SK-N-SH treated with all-trans-retinoic acid at 6 μM for 48 hours (cell line): ENCODE results near the gene CAVIN2.
A peak's percentile ranks its signal among the peaks of the same experiment; 100 is the strongest.

Source experiments
- ATAC-seq: fragments of 200-7000 bp; cut with Tn5 transposase; 3 replicates; pipeline ENCODE4 v1.9.1; 2020; ENCODE audit warnings: mild to moderate bottlenecking, moderate library complexity
- ARNTL ChIP-seq: fragments of 450-650 bp; formaldehyde crosslinking; IDR thresholded peaks from 2 replicates; pipeline ENCODE4 v1.5.0; 2020; ENCODE audit warnings: low read depth, mild to moderate bottlenecking, moderate library complexity, borderline replicate concordance
- BACH2 ChIP-seq: fragments of 250-450 bp; sonication (Bioruptor Pico); IDR thresholded peaks from 2 replicates; pipeline ENCODE4 v1.9.0; 2021; ENCODE audit warnings: mild to moderate bottlenecking, borderline replicate concordance
- CSDC2 ChIP-seq: fragments of 250-450 bp; sonication (Bioruptor Pico); IDR thresholded peaks from 2 replicates; pipeline ENCODE4 v1.5.0; 2020; ENCODE audit warnings: mild to moderate bottlenecking, moderate library complexity
- ESRRG ChIP-seq: fragments of 250-450 bp; sonication (Bioruptor Pico); IDR thresholded peaks from 2 replicates; pipeline ENCODE4 v1.6.1; 2021; ENCODE audit warnings: mild to moderate bottlenecking
- GLIS3 ChIP-seq: fragments of 250-450 bp; sonication (Bioruptor Pico); IDR thresholded peaks from 2 replicates; pipeline ENCODE4 v1.5.0; 2020; ENCODE audit warnings: mild to moderate bottlenecking, moderate library complexity
- ISL1 ChIP-seq: fragments of 250-450 bp; sonication (Bioruptor Pico); IDR thresholded peaks from 2 replicates; pipeline ENCODE4 v2.1.2; 2022; ENCODE audit warnings: mild to moderate bottlenecking, moderate library complexity
- OSR1 ChIP-seq: fragments of 250-450 bp; sonication (Bioruptor Pico); IDR thresholded peaks from 2 replicates; pipeline ENCODE4 v1.8.0; 2022; ENCODE audit warnings: moderate library complexity, mild to moderate bottlenecking, inconsistent platforms
- PPARA ChIP-seq: fragments of 250-450 bp; sonication (Bioruptor Pico); IDR thresholded peaks from 2 replicates; pipeline ENCODE4 v1.5.0; 2020; ENCODE audit warnings: mild to moderate bottlenecking, borderline replicate concordance
- RARB ChIP-seq: fragments of 250-450 bp; sonication (Bioruptor Pico); IDR thresholded peaks from 2 replicates; pipeline ENCODE4 v1.8.0; 2021; ENCODE audit warnings: mild to moderate bottlenecking, moderate library complexity
- SNAI2 ChIP-seq: fragments of 250-450 bp; sonication (Bioruptor Pico); IDR thresholded peaks from 2 replicates; pipeline ENCODE4 v1.5.0; 2020; ENCODE audit warnings: mild to moderate bottlenecking, moderate library complexity
- TCF4 ChIP-seq: fragments of 250-450 bp; sonication (Bioruptor Pico); IDR thresholded peaks from 2 replicates; pipeline ENCODE4 v1.8.0; 2021; ENCODE audit warnings: mild to moderate bottlenecking, moderate library complexity, borderline replicate concordance
- TOX ChIP-seq: fragments of 250-450 bp; sonication (Bioruptor Pico); IDR thresholded peaks from 2 replicates; pipeline ENCODE4 v1.8.0; 2021; ENCODE audit warnings: mild to moderate bottlenecking, moderate library complexity, borderline replicate concordance
- ZC3H10 ChIP-seq: fragments of 250-450 bp; sonication (Bioruptor Pico); IDR thresholded peaks from 2 replicates; pipeline ENCODE4 v1.5.1; 2021; ENCODE audit warnings: mild to moderate bottlenecking, moderate library complexity
- ZFP3 ChIP-seq: fragments of 250-450 bp; sonication (Bioruptor Pico); IDR thresholded peaks from 2 replicates; pipeline ENCODE4 v1.5.0; 2020; ENCODE audit warnings: mild to moderate bottlenecking, moderate library complexity
- ZFP30 ChIP-seq: fragments of 450-650 bp; formaldehyde crosslinking; IDR thresholded peaks from 2 replicates; pipeline ENCODE4 v1.5.0; 2022; ENCODE audit warnings: mild to moderate bottlenecking, moderate library complexity
- ZNF565 ChIP-seq: fragments of 450-650 bp; formaldehyde crosslinking; conservative IDR thresholded peaks from 2 replicates; pipeline ENCODE4 v1.5.0; 2020; ENCODE audit warnings: low read depth, mild to moderate bottlenecking, moderate library complexity
- ZNF70 ChIP-seq: fragments of 450-650 bp; formaldehyde crosslinking; IDR thresholded peaks from 2 replicates; pipeline ENCODE4 v1.5.0; 2020; ENCODE audit warnings: mild to moderate bottlenecking, moderate library complexity
- ZNF8 ChIP-seq: fragments of 450-650 bp; formaldehyde crosslinking; IDR thresholded peaks from 2 replicates; pipeline ENCODE4 v1.5.0; 2020; ENCODE audit warnings: mild to moderate bottlenecking, moderate library complexity
- TF ChIP-seq, protein P1 (sequence below): fragments of 250-450 bp; sonication (Bioruptor Pico); IDR thresholded peaks from 2 replicates; pipeline ENCODE4 v1.8.0; 2020; ENCODE audit warnings: mild to moderate bottlenecking, moderate library complexity, borderline replicate concordance
- TF ChIP-seq, protein P2 (sequence below): fragments of 250-450 bp; sonication (Bioruptor Pico); IDR thresholded peaks from 2 replicates; pipeline ENCODE4 v1.8.0; 2021; ENCODE audit warnings: low read depth, mild to moderate bottlenecking, moderate library complexity, borderline replicate concordance
- TF ChIP-seq, protein P3 (sequence below): fragments of 250-450 bp; sonication (Bioruptor Pico); IDR thresholded peaks from 2 replicates; pipeline ENCODE4 v1.5.0; 2020; ENCODE audit warnings: mild to moderate bottlenecking, moderate library complexity
- TF ChIP-seq, protein P4 (sequence below): fragments of 250-450 bp; sonication (Bioruptor Pico); IDR thresholded peaks from 2 replicates; pipeline ENCODE4 v1.5.1; 2021; ENCODE audit warnings: mild to moderate bottlenecking, moderate library complexity
- TF ChIP-seq, protein P5 (sequence below): fragments of 250-450 bp; sonication (Bioruptor Pico); IDR thresholded peaks from 2 replicates; pipeline ENCODE4 v1.5.1; 2020; ENCODE audit warnings: low read depth, mild to moderate bottlenecking, moderate library complexity

CAVIN2 gene

DNA sequence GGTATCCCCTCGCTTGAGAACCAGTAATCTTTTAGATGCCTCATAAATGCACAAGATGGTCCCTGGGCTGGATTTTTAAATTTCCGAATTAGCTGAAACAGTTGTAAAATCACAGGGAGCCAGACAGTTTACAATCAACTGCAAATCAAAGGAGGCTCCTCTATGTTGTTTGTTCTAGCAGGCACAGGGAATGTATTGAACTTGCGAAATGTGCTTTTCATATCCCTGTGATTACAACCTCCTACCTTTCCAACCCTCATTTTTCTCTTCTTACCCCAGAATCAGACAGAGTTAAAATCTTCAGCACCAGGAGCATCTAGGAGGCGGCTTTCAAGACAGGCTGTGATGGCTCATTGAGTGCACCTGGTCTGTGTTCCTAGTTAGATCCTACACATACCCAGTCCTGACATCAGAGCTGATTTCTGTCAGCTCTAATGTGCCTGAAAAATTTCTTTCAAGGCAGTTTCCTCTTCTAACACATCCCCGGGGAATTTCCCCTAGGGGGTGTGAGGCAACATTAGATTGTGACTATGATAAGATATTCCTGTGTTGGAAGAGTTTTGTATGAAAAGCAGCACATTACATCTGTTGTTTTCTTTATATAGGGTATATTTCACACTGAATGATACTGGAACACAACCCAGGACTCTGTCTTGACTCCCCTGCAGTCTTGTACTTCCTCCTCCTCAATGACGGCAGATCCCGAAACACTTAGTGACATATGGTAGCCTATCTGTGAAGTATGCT, 17.9 kb upstream of the CAVIN2 start:
- ATAC-seq: peak; percentile 43
- TF ChIP-seq, protein P1, sequence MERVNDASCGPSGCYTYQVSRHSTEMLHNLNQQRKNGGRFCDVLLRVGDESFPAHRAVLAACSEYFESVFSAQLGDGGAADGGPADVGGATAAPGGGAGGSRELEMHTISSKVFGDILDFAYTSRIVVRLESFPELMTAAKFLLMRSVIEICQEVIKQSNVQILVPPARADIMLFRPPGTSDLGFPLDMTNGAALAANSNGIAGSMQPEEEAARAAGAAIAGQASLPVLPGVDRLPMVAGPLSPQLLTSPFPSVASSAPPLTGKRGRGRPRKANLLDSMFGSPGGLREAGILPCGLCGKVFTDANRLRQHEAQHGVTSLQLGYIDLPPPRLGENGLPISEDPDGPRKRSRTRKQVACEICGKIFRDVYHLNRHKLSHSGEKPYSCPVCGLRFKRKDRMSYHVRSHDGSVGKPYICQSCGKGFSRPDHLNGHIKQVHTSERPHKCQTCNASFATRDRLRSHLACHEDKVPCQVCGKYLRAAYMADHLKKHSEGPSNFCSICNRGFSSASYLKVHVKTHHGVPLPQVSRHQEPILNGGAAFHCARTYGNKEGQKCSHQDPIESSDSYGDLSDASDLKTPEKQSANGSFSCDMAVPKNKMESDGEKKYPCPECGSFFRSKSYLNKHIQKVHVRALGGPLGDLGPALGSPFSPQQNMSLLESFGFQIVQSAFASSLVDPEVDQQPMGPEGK (CRISPR knock-in tag): no peak
- TF ChIP-seq, protein P2, sequence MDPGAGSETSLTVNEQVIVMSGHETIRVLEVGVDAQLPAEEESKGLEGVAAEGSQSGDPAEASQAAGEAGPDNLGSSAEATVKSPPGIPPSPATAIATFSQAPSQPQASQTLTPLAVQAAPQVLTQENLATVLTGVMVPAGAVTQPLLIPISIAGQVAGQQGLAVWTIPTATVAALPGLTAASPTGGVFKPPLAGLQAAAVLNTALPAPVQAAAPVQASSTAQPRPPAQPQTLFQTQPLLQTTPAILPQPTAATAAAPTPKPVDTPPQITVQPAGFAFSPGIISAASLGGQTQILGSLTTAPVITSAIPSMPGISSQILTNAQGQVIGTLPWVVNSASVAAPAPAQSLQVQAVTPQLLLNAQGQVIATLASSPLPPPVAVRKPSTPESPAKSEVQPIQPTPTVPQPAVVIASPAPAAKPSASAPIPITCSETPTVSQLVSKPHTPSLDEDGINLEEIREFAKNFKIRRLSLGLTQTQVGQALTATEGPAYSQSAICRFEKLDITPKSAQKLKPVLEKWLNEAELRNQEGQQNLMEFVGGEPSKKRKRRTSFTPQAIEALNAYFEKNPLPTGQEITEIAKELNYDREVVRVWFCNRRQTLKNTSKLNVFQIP (CRISPR knock-in tag): no peak
- no peak for TF ChIP-seq ZFP30
- TF ChIP-seq, protein P3, sequence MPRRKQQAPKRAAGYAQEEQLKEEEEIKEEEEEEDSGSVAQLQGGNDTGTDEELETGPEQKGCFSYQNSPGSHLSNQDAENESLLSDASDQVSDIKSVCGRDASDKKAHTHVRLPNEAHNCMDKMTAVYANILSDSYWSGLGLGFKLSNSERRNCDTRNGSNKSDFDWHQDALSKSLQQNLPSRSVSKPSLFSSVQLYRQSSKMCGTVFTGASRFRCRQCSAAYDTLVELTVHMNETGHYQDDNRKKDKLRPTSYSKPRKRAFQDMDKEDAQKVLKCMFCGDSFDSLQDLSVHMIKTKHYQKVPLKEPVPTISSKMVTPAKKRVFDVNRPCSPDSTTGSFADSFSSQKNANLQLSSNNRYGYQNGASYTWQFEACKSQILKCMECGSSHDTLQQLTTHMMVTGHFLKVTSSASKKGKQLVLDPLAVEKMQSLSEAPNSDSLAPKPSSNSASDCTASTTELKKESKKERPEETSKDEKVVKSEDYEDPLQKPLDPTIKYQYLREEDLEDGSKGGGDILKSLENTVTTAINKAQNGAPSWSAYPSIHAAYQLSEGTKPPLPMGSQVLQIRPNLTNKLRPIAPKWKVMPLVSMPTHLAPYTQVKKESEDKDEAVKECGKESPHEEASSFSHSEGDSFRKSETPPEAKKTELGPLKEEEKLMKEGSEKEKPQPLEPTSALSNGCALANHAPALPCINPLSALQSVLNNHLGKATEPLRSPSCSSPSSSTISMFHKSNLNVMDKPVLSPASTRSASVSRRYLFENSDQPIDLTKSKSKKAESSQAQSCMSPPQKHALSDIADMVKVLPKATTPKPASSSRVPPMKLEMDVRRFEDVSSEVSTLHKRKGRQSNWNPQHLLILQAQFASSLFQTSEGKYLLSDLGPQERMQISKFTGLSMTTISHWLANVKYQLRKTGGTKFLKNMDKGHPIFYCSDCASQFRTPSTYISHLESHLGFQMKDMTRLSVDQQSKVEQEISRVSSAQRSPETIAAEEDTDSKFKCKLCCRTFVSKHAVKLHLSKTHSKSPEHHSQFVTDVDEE: no peak
- no peak for TF ChIP-seq ISL1
- no peak for TF ChIP-seq OSR1 (CRISPR knock-in tag)
- TF ChIP-seq, protein P4, sequence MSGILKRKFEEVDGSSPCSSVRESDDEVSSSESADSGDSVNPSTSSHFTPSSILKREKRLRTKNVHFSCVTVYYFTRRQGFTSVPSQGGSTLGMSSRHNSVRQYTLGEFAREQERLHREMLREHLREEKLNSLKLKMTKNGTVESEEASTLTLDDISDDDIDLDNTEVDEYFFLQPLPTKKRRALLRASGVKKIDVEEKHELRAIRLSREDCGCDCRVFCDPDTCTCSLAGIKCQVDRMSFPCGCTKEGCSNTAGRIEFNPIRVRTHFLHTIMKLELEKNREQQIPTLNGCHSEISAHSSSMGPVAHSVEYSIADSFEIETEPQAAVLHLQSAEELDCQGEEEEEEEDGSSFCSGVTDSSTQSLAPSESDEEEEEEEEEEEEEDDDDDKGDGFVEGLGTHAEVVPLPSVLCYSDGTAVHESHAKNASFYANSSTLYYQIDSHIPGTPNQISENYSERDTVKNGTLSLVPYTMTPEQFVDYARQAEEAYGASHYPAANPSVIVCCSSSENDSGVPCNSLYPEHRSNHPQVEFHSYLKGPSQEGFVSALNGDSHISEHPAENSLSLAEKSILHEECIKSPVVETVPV (CRISPR knock-in tag): no peak
- no peak for TF ChIP-seq ARNTL (CRISPR knock-in tag)
- TF ChIP-seq GLIS3 (CRISPR knock-in tag): no peak
- TF ChIP-seq ESRRG (CRISPR knock-in tag): no peak
- TF ChIP-seq BACH2 (CRISPR knock-in tag): no peak
- no peak for TF ChIP-seq CSDC2 (CRISPR knock-in tag)
- TF ChIP-seq, protein P5, sequence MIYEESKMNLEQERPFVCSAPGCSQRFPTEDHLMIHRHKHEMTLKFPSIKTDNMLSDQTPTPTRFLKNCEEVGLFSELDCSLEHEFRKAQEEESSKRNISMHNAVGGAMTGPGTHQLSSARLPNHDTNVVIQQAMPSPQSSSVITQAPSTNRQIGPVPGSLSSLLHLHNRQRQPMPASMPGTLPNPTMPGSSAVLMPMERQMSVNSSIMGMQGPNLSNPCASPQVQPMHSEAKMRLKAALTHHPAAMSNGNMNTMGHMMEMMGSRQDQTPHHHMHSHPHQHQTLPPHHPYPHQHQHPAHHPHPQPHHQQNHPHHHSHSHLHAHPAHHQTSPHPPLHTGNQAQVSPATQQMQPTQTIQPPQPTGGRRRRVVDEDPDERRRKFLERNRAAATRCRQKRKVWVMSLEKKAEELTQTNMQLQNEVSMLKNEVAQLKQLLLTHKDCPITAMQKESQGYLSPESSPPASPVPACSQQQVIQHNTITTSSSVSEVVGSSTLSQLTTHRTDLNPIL (CRISPR knock-in tag): no peak
- TF ChIP-seq ZNF8 (CRISPR knock-in tag): no peak
- TF ChIP-seq ZFP3 (CRISPR knock-in tag): no peak
- TF ChIP-seq ZC3H10 (CRISPR knock-in tag): no peak
- no peak for TF ChIP-seq RARB
- no peak for TF ChIP-seq SNAI2 (CRISPR knock-in tag)
- TF ChIP-seq ZNF565 (CRISPR knock-in tag): no peak
- TF ChIP-seq TOX (CRISPR knock-in tag): no peak

DNA sequence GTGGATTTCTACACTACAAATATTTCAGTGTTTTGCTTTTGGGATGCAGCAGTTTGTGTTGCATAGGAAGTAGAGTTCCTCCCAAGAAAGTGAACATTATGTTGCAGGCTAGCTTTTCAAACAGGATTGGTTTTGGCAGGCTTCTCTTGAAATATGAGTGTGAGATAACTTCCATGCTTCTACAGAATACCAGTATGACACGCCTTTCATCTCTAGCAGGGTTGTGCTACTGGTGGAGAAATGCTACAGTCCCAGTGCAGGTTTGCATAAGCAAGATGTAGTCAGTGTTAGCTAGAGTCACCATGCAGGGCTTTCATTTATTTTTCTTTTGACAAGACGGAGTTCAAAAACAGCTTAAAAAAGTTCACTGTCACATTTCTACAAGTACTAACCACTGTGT, 17.1 kb upstream of the CAVIN2 start:
- ATAC-seq: peak; percentile 54
- no peak for TF ChIP-seq SNAI2 (CRISPR knock-in tag)
- no peak for TF ChIP-seq ARNTL (CRISPR knock-in tag)
- no peak for TF ChIP-seq RARB
- TF ChIP-seq ZNF8 (CRISPR knock-in tag): no peak
- TF ChIP-seq BACH2 (CRISPR knock-in tag): no peak
- TF ChIP-seq TCF4 (CRISPR knock-in tag): no peak
- no peak for TF ChIP-seq ZFP3 (CRISPR knock-in tag)
- no peak for TF ChIP-seq ESRRG (CRISPR knock-in tag)
- no peak for TF ChIP-seq CSDC2 (CRISPR knock-in tag)
- TF ChIP-seq, protein P3: no peak
- TF ChIP-seq ZFP30: no peak
- TF ChIP-seq PPARA (CRISPR knock-in tag): no peak
- TF ChIP-seq ZC3H10 (CRISPR knock-in tag): no peak
- no peak for TF ChIP-seq ZNF70
- no peak for TF ChIP-seq GLIS3 (CRISPR knock-in tag)
- TF ChIP-seq, protein P5 (CRISPR knock-in tag): no peak
- TF ChIP-seq, protein P1 (CRISPR knock-in tag): no peak
